WTC11 (cell line): ENCODE results near the gene NFIC. TPM values are rescaled to one million over a fixed set of nuclear protein-coding genes. Genes with fewer than 3 reads are reported as not detected.
"Not testable (repeated sequence)": the region's sequence is repeated elsewhere in the genome, so short reads cannot be mapped to it uniquely, and the experiment has no call there.

Experiments used
- ATAC-seq: fragments of 200-7000 bp; cut with Tn5 transposase; 2 replicates; pipeline ENCODE4 v1.10.0; 2021; ENCODE audit warnings: mild to moderate bottlenecking, moderate library complexity
- CTCF ChIA-PET: fragments of 300-600 bp; sonication (Branson Sonifier 250); formaldehyde crosslinking; loops from one replicate; lab custom pipeline; 2021; ENCODE audit warnings: antibody characterized with exemption; lab: Charles Lee
- POLR2A ChIA-PET: fragments of 350-600 bp; sonication (Branson Sonifier 250); formaldehyde crosslinking; loops from one replicate; lab custom pipeline; 2021; ENCODE audit warnings: antibody characterized with exemption; lab: Charles Lee
- DNase-seq: peaks from one replicate; pipeline ENCODE4 v3.0.0; 2021; ENCODE audit warnings: low spot score
- H3K27ac Mint-ChIP-seq: 2 replicates; pipeline ENCODE4 v1.8.0; 2021; ENCODE audit warnings: mixed read lengths
- H3K27me3 Mint-ChIP-seq: 2 replicates; pipeline ENCODE4 v1.8.0; 2021; ENCODE audit warnings: low read depth, mild to moderate bottlenecking, moderate library complexity, mixed read lengths
- H3K36me3 Mint-ChIP-seq: 2 replicates; pipeline ENCODE4 v1.8.0; 2021; ENCODE audit warnings: mixed read lengths
- H3K4me1 Mint-ChIP-seq: 2 replicates; pipeline ENCODE4 v1.8.0; 2022; ENCODE audit warnings: mixed read lengths
- H3K4me3 Mint-ChIP-seq: 2 replicates; pipeline ENCODE4 v1.8.0; 2021; ENCODE audit warnings: mild to moderate bottlenecking, moderate library complexity, mixed read lengths
- H3K9me3 Mint-ChIP-seq: 2 replicates; pipeline ENCODE4 v1.8.0; 2021; ENCODE audit warnings: mixed read lengths
- IRF2 ChIP-seq: sonication (generic); formaldehyde crosslinking; IDR thresholded peaks from 2 replicates; pipeline ENCODE4 v1.8.0; 2022; ENCODE audit warnings: low read depth, missing genetic modification reagents, borderline replicate concordance
- MYBL2 ChIP-seq: sonication (generic); formaldehyde crosslinking; IDR thresholded peaks from 2 replicates; pipeline ENCODE4 v1.8.1; 2023; ENCODE audit warnings: mild to moderate bottlenecking, moderate library complexity, missing genetic modification reagents
- NFE2L1 ChIP-seq: sonication (generic); formaldehyde crosslinking; IDR thresholded peaks from 2 replicates; pipeline ENCODE4 v1.8.1; 2023; ENCODE audit warnings: missing genetic modification reagents
- PRRX2 ChIP-seq: fragments of 250-450 bp; sonication (Bioruptor Pico); IDR thresholded peaks from 2 replicates; pipeline ENCODE4 v1.8.0; 2021; ENCODE audit warnings: mild to moderate bottlenecking
- RELA ChIP-seq: sonication (generic); formaldehyde crosslinking; IDR thresholded peaks from 2 replicates; pipeline ENCODE4 v1.8.1; 2022; ENCODE audit warnings: missing genetic modification reagents, mild to moderate bottlenecking, borderline replicate concordance
- RORB ChIP-seq: fragments of 250-450 bp; sonication (Bioruptor Pico); IDR thresholded peaks from 2 replicates; pipeline ENCODE4 v1.9.0; 2021; ENCODE audit warnings: mild to moderate bottlenecking
- ZNF232 ChIP-seq: sonication (generic); formaldehyde crosslinking; IDR thresholded peaks from 2 replicates; pipeline ENCODE4 v1.8.0; 2022; ENCODE audit warnings: mild to moderate bottlenecking, missing genetic modification reagents
- ZNF317 ChIP-seq: sonication (generic); formaldehyde crosslinking; IDR thresholded peaks from 2 replicates; pipeline ENCODE4 v1.8.1; 2023; ENCODE audit warnings: low read depth, mild to moderate bottlenecking, moderate library complexity, missing genetic modification reagents, borderline replicate concordance
- total RNA-seq: library from RNA; stranded (reverse); gene quantifications from 3 replicates; pipeline ENCODE4 v1.2.3, GENCODE V29; 2021
- TF ChIP-seq, protein P1 (sequence below): sonication (generic); formaldehyde crosslinking; IDR thresholded peaks from 2 replicates; pipeline ENCODE4 v1.8.0; 2022; ENCODE audit warnings: missing genetic modification reagents
- TF ChIP-seq, protein P2 (sequence below): sonication (generic); formaldehyde crosslinking; IDR thresholded peaks from 2 replicates; pipeline ENCODE4 v1.8.1; 2022; ENCODE audit warnings: missing genetic modification reagents, borderline replicate concordance
- TF ChIP-seq, protein P3 (sequence below): sonication (generic); formaldehyde crosslinking; IDR thresholded peaks from 2 replicates; pipeline ENCODE4 v1.8.1; 2023; ENCODE audit warnings: mild to moderate bottlenecking, missing genetic modification reagents, borderline replicate concordance

NFIC gene
- total RNA-seq, 1 experiment from 2014 or later, result 3.5 TPM

DNA sequence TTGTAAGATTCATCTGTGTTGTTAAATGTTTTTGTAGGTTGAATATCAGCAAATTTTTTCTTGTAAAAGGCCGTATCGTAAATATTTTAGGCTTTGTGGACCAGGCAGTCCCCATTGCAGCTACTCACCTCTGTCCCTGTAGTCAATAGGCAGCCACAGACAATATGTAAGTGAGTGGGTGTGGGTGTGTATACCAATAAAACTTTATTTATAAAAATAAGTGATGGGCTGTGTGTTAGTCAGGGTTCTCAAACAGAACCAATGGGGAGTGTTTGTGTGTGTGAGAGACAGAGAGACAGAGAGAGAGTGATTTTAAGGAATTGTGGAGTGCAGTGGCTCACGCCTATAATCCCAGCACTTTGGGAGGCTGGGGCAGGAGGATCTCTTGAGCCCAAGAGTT is 37.6 kb upstream of the NFIC start:
- Mint-ChIP-seq H3K36me3 (no peaks in the 10 kb centered on the region), H3K9me3 (no peaks in the 10 kb centered on the region), H3K27ac (no peak overlapping the region), H3K4me1 (no peaks in the 10 kb centered on the region), H3K4me3 (no peak overlapping the region), H3K27me3 (peaks cover 30% of the 10 kb centered on the region)
- POLR2A ChIA-PET, result no interaction called here
- CTCF ChIA-PET, result interaction anchor here (1.2 to 6.7 kb wide), 3 partner anchors 24 to 157 kb away, joined by 4 to 32 read pairs (median 23); no protein-coding TSS in a partner anchor
- ATAC-seq (no peak), DNase-seq (no peak)
- no peak for TF ChIP-seq MYBL2 (CRISPR knock-in tag)
- TF ChIP-seq RORB (CRISPR knock-in tag), result no peak
- TF ChIP-seq ZNF232 (CRISPR knock-in tag), result no peak
- TF ChIP-seq, protein P1, sequence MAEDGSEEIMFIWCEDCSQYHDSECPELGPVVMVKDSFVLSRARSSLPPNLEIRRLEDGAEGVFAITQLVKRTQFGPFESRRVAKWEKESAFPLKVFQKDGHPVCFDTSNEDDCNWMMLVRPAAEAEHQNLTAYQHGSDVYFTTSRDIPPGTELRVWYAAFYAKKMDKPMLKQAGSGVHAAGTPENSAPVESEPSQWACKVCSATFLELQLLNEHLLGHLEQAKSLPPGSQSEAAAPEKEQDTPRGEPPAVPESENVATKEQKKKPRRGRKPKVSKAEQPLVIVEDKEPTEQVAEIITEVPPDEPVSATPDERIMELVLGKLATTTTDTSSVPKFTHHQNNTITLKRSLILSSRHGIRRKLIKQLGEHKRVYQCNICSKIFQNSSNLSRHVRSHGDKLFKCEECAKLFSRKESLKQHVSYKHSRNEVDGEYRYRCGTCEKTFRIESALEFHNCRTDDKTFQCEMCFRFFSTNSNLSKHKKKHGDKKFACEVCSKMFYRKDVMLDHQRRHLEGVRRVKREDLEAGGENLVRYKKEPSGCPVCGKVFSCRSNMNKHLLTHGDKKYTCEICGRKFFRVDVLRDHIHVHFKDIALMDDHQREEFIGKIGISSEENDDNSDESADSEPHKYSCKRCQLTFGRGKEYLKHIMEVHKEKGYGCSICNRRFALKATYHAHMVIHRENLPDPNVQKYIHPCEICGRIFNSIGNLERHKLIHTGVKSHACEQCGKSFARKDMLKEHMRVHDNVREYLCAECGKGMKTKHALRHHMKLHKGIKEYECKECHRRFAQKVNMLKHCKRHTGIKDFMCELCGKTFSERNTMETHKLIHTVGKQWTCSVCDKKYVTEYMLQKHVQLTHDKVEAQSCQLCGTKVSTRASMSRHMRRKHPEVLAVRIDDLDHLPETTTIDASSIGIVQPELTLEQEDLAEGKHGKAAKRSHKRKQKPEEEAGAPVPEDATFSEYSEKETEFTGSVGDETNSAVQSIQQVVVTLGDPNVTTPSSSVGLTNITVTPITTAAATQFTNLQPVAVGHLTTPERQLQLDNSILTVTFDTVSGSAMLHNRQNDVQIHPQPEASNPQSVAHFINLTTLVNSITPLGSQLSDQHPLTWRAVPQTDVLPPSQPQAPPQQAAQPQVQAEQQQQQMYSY (CRISPR knock-in tag), result no peak
- no peak for TF ChIP-seq ZNF317 (CRISPR knock-in tag)
- TF ChIP-seq, protein P2, sequence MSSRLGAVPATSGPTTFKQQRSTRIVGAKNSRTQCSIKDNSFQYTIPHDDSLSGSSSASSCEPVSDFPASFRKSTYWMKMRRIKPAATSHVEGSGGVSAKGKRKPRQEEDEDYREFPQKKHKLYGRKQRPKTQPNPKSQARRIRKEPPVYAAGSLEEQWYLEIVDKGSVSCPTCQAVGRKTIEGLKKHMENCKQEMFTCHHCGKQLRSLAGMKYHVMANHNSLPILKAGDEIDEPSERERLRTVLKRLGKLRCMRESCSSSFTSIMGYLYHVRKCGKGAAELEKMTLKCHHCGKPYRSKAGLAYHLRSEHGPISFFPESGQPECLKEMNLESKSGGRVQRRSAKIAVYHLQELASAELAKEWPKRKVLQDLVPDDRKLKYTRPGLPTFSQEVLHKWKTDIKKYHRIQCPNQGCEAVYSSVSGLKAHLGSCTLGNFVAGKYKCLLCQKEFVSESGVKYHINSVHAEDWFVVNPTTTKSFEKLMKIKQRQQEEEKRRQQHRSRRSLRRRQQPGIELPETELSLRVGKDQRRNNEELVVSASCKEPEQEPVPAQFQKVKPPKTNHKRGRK (CRISPR knock-in tag), result no peak
- no peak for TF ChIP-seq RELA (CRISPR knock-in tag)
- TF ChIP-seq PRRX2 (CRISPR knock-in tag), result no peak
- TF ChIP-seq IRF2, result no peak

DNA sequence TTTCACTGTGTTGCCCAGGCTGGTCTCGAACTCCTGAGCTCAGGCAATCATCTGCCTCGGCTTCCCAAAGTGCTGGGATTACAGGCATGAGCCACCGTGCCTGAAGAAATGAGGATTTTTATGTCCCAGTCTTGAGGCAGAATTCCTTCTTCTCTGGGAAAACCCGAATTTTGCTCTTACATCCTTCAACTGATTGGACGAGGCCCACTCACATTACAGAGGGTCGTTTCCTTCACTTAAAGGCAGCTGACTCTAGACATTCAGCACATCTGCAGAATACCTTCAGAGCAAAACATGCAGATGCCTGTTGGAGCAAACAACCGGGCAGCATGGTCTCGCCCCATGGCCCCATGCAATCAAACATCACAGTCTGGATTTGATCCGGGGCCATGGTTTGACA is 36.3 kb upstream of the NFIC start:
- no peak for ATAC-seq
- no peak for DNase-seq

DNA sequence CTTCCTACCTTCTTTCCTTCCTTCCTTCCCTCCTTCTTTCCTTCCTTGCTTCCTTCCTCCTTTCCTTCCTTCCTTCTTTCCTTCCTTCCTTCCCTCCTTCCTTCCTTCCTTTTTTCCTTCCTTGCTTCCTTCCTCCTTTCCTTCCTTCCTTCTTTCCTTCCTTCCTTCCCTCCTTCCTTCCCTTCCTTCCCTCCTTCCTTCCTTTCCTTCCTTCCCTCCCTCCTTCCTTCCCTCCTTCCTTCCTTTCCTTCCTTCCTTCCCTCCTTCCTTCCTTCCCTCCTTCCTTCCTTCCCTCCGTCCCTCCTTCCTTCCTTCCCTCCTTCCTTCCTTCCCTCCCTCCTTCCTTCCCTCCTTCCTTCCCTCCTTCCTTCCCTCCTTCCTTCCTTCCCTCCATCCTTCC is 34.2 kb upstream of the NFIC start:
- H3K27ac Mint-ChIP-seq, H3K4me3 Mint-ChIP-seq, CTCF ChIA-PET, H3K4me1 Mint-ChIP-seq, DNase-seq, H3K9me3 Mint-ChIP-seq, H3K36me3 Mint-ChIP-seq, ATAC-seq, POLR2A ChIA-PET: not testable (repeated sequence)
- H3K27me3 Mint-ChIP-seq, result peaks cover 41% of the 10 kb centered on the region

More for the DNA sequence above, 36.3 kb upstream of the NFIC start:
- no peak overlapping the region for H3K27ac Mint-ChIP-seq
- H3K27me3 Mint-ChIP-seq, result peaks cover 37% of the 10 kb centered on the region
- H3K4me3 Mint-ChIP-seq, result no peak overlapping the region
- ChIA-PET CTCF (interaction anchor here (0.5 to 6.7 kb wide), 5 partner anchors 25 to 258 kb away, joined by 3 to 32 read pairs (median 7); no protein-coding TSS in a partner anchor), POLR2A (no interaction called here)
- no peaks in the 10 kb centered on the region for H3K4me1 Mint-ChIP-seq
- H3K9me3 Mint-ChIP-seq, result no peaks in the 10 kb centered on the region
- TF ChIP-seq NFE2L1 (CRISPR knock-in tag) (no peak), MYBL2 (CRISPR knock-in tag) (no peak)
- TF ChIP-seq, protein P3, sequence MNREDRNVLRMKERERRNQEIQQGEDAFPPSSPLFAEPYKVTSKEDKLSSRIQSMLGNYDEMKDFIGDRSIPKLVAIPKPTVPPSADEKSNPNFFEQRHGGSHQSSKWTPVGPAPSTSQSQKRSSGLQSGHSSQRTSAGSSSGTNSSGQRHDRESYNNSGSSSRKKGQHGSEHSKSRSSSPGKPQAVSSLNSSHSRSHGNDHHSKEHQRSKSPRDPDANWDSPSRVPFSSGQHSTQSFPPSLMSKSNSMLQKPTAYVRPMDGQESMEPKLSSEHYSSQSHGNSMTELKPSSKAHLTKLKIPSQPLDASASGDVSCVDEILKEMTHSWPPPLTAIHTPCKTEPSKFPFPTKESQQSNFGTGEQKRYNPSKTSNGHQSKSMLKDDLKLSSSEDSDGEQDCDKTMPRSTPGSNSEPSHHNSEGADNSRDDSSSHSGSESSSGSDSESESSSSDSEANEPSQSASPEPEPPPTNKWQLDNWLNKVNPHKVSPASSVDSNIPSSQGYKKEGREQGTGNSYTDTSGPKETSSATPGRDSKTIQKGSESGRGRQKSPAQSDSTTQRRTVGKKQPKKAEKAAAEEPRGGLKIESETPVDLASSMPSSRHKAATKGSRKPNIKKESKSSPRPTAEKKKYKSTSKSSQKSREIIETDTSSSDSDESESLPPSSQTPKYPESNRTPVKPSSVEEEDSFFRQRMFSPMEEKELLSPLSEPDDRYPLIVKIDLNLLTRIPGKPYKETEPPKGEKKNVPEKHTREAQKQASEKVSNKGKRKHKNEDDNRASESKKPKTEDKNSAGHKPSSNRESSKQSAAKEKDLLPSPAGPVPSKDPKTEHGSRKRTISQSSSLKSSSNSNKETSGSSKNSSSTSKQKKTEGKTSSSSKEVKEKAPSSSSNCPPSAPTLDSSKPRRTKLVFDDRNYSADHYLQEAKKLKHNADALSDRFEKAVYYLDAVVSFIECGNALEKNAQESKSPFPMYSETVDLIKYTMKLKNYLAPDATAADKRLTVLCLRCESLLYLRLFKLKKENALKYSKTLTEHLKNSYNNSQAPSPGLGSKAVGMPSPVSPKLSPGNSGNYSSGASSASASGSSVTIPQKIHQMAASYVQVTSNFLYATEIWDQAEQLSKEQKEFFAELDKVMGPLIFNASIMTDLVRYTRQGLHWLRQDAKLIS, result no peak
- no peaks in the 10 kb centered on the region for H3K36me3 Mint-ChIP-seq
